PFSK-1 (cell line): ENCODE data around the gene WWC1.

Source experiments
- FOXP2 ChIP-seq: optimal IDR thresholded peaks from 2 replicates; pipeline ENCODE3; 2011; ENCODE audit warnings: borderline replicate concordance, control low read depth, inconsistent platforms; ENCODE audit not compliant: insufficient read depth; ENCODE audit errors: extremely low read length, extremely low read depth
- POLR2AphosphoS5 ChIP-seq: IDR thresholded peaks from 2 replicates; pipeline ENCODE4 v1.6.1; 2012; ENCODE audit warnings: low read depth, mild to moderate bottlenecking, control low read depth, low read length, moderate library complexity
- REST ChIP-seq, 2 experiments: IDR thresholded peaks; 2 replicates each; pipeline versions ENCODE4 v1.6.1 to v1.8.0; 2011 to 2012; ENCODE audit warnings: low read depth in 2 of 2, low read length in 2 of 2, control low read depth in 1 of 2, inconsistent platforms in 1 of 2, mild to moderate bottlenecking in 1 of 2, moderate library complexity in 1 of 2; ENCODE audit not compliant: insufficient read depth in 1 of 2
- SIN3A ChIP-seq: IDR thresholded peaks from 2 replicates; pipeline ENCODE4 v1.6.1; 2012; ENCODE audit warnings: mild to moderate bottlenecking, low read length, moderate library complexity, borderline replicate concordance; ENCODE audit not compliant: insufficient read depth
- TAF1 ChIP-seq: IDR thresholded peaks from 2 replicates; pipeline ENCODE4 v1.6.1; 2012; ENCODE audit warnings: low read length, control low read depth, borderline replicate concordance; ENCODE audit not compliant: insufficient read depth

Gene WWC1

GRCh38 chr5:168334695-168335094 lies 43.2 kb downstream of the WWC1 start:
- no peak for TF ChIP-seq TAF1
- TF ChIP-seq REST (IDR thresholded peaks at IDR 0.05; ENCODE audit: insufficient read depth in 1 of 2, low read depth in 2 of 2, low read length in 2 of 2), result no peak
- TF ChIP-seq FOXP2, result no peak
- no peak for TF ChIP-seq POLR2AphosphoS5
- no peak for TF ChIP-seq SIN3A

- no peak for TF ChIP-seq POLR2AphosphoS5
- TF ChIP-seq FOXP2, result no peak
- no peak for TF ChIP-seq SIN3A
- TF ChIP-seq REST (IDR thresholded peaks at IDR 0.05; ENCODE audit: insufficient read depth in 1 of 2, low read depth in 2 of 2, low read length in 2 of 2), result no peak
- no peak for TF ChIP-seq TAF1
Observed at GRCh38 chr5:168337361-168337760, 45.9 kb downstream of the WWC1 start.

GRCh38 chr5:168339109-168339771 lies 47.8 kb downstream of the WWC1 start:
- TF ChIP-seq REST (IDR thresholded peaks at IDR 0.05; ENCODE audit: insufficient read depth in 1 of 2, low read depth in 2 of 2, low read length in 2 of 2), result no peak
- TF ChIP-seq TAF1, result no peak
- no peak for TF ChIP-seq SIN3A
- TF ChIP-seq POLR2AphosphoS5, result no peak
- no peak for TF ChIP-seq FOXP2

- no peak for TF ChIP-seq TAF1
- TF ChIP-seq REST (IDR thresholded peaks at IDR 0.05; ENCODE audit: insufficient read depth in 1 of 2, low read depth in 2 of 2, low read length in 2 of 2), result no peak
- no peak for TF ChIP-seq FOXP2
- TF ChIP-seq POLR2AphosphoS5, result no peak
- no peak for TF ChIP-seq SIN3A
Observed at GRCh38 chr5:168340487-168340886, 49.0 kb downstream of the WWC1 start.

- TF ChIP-seq FOXP2 (no peak), REST (IDR thresholded peaks at IDR 0.05; ENCODE audit: insufficient read depth in 1 of 2, low read depth in 2 of 2, low read length in 2 of 2) (no peak), SIN3A (no peak), POLR2AphosphoS5 (no peak), TAF1 (no peak)
Observed at GRCh38 chr5:168341178-168341577, 49.7 kb downstream of the WWC1 start.
